ENCODE results near the gene ATP5PD. TPM values are rescaled to one million over a fixed set of nuclear protein-coding genes. Genes with fewer than 3 reads are reported as not detected.
A peak's percentile ranks its signal among the peaks of the same experiment; 100 is the strongest.

ATP5PD gene
- total and polyA plus RNA-seq, 2 of the 13 experiments (the other 11 are each of a cell fraction or from before 2014, with no cell fraction given): 158 to 428 TPM

DNA sequence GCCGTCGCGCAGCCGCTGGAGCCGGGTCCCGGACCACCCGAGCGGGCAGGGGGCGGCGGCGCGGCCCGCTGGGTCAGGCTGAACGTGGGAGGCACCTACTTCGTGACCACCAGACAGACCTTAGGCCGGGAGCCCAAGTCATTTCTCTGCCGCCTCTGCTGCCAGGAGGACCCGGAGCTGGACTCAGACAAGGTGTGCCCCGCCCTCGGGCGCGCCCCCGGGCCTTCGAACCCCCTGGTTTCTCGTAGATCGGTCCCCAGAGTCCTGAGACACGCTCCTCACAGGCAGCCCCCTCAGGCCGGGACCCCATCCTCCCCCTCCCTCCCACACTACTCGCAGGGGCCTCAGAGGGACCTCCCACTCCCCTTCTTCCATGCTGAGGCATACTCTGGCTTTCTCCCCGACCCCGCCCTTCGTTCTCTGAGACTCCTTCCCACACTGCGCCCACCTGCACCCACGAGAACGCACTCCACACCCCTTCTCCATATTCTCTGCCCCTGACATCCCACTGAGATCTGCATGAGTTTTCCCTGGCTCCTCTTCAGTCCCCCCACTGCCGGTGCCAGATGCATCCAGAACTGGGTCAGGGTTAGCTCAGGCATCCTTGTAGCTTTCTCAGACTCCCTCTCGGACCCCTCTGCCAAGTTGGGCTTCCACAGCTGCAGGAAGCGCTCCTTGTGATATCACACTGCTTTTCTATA is 779 bp upstream of the ATP5PD start (continued):
- TF ChIP-seq, protein P1, sequence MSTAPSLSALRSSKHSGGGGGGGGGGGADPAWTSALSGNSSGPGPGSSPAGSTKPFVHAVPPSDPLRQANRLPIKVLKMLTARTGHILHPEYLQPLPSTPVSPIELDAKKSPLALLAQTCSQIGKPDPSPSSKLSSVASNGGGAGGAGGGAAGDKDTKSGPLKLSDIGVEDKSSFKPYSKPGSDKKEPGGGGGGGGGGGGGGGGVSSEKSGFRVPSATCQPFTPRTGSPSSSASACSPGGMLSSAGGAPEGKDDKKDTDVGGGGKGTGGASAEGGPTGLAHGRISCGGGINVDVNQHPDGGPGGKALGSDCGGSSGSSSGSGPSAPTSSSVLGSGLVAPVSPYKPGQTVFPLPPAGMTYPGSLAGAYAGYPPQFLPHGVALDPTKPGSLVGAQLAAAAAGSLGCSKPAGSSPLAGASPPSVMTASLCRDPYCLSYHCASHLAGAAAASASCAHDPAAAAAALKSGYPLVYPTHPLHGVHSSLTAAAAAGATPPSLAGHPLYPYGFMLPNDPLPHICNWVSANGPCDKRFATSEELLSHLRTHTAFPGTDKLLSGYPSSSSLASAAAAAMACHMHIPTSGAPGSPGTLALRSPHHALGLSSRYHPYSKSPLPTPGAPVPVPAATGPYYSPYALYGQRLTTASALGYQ (CRISPR knock-in tag; IDR thresholded peaks at IDR 0.05): no peak
- TF ChIP-seq MAF1 (CRISPR knock-in tag; IDR thresholded peaks at IDR 0.05; ENCODE audit: borderline replicate concordance) (no peak), MYNN (CRISPR knock-in tag; IDR thresholded peaks at IDR 0.05; ENCODE audit: low read depth) (0 out of 2 replicates have a peak, but pooled peaks have one; percentile 66), CSRNP1 (CRISPR knock-in tag; IDR thresholded peaks at IDR 0.05) (no peak), DZIP1 (CRISPR knock-in tag; IDR thresholded peaks at IDR 0.05) (no peak), CBX5 (CRISPR knock-in tag; IDR thresholded peaks at IDR 0.05; ENCODE audit: borderline replicate concordance) (no peak), IRF9 (CRISPR knock-in tag; IDR thresholded peaks at IDR 0.05; ENCODE audit: borderline replicate concordance) (0 out of 2 replicates have a peak, but pooled peaks have one; percentile 42)
- TF ChIP-seq, protein P2, sequence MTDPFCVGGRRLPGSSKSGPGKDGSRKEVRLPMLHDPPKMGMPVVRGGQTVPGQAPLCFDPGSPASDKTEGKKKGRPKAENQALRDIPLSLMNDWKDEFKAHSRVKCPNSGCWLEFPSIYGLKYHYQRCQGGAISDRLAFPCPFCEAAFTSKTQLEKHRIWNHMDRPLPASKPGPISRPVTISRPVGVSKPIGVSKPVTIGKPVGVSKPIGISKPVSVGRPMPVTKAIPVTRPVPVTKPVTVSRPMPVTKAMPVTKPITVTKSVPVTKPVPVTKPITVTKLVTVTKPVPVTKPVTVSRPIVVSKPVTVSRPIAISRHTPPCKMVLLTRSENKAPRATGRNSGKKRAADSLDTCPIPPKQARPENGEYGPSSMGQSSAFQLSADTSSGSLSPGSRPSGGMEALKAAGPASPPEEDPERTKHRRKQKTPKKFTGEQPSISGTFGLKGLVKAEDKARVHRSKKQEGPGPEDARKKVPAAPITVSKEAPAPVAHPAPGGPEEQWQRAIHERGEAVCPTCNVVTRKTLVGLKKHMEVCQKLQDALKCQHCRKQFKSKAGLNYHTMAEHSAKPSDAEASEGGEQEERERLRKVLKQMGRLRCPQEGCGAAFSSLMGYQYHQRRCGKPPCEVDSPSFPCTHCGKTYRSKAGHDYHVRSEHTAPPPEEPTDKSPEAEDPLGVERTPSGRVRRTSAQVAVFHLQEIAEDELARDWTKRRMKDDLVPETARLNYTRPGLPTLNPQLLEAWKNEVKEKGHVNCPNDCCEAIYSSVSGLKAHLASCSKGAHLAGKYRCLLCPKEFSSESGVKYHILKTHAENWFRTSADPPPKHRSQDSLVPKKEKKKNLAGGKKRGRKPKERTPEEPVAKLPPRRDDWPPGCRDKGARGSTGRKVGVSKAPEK (CRISPR knock-in tag; IDR thresholded peaks at IDR 0.05; ENCODE audit: borderline replicate concordance): 0 out of 2 replicates have a peak, but pooled peaks have one; percentile 33
